ENCODE results near the gene GSAP.

DNA sequence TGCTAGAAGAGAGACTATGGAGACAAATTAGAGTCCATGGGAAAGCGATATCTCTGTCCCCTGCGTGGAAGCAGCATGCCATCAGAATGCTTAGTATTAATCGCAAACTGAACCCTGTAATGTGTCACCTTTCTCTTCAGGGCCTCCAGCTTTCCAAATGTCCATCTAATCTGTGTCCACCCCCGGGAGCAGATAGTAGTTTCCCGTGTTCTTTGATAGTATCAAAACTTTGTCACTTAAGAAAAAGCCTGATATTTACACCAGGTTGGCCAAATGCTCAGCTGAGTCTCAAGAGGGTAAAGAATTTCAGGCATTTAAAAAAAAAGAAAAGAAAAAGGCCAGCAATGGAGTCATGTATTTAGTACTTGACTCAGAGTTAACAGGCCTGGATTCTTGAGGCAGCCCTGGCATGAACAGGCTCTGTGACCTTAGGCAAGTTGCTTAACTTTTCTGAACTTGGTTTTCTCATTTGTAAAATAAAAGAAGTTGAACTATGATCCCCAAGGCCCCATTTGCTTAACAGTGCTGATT, 10.4 kb upstream of the GSAP start:
- TF ChIP-seq, protein P1, sequence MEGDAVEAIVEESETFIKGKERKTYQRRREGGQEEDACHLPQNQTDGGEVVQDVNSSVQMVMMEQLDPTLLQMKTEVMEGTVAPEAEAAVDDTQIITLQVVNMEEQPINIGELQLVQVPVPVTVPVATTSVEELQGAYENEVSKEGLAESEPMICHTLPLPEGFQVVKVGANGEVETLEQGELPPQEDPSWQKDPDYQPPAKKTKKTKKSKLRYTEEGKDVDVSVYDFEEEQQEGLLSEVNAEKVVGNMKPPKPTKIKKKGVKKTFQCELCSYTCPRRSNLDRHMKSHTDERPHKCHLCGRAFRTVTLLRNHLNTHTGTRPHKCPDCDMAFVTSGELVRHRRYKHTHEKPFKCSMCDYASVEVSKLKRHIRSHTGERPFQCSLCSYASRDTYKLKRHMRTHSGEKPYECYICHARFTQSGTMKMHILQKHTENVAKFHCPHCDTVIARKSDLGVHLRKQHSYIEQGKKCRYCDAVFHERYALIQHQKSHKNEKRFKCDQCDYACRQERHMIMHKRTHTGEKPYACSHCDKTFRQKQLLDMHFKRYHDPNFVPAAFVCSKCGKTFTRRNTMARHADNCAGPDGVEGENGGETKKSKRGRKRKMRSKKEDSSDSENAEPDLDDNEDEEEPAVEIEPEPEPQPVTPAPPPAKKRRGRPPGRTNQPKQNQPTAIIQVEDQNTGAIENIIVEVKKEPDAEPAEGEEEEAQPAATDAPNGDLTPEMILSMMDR (IDR thresholded peaks at IDR 0.05) = no peak
- no peak for TF ChIP-seq POLR2A (IDR thresholded peaks at IDR 0.05)

Measured in lower leg skin (tissue), 3 donors.